GM18907 (cell line): ENCODE results near the gene THUMPD2.
A peak's percentile ranks its signal among the peaks of the same experiment; 100 is the strongest.

Experiments used
- ATAC-seq: cut with Tn5 transposase; IDR thresholded peaks from one replicate; pipeline ENCODE4 v1.9.1; 2021; ENCODE audit warnings: mild to moderate bottlenecking, moderate library complexity; ENCODE audit not compliant: unreplicated experiment

Gene THUMPD2

DNA sequence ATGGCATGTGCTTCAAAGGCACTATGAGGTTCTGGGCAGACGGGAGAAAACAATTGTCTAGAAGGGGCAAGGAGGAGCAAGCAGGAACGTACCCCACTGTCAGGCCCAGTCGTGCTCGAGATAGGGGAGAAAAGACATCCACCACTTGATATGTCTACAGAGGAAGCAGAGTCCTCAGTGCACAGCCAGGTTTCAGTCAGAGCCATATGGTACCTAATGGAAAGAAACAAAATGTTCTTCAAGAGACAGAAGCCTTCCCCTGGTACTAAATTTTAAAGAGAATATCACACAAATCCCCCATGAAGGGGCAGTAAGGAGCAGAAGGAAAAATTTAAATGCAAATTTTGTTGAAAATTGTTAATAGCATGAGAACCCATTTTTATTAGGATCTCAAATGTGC, 21.9 kb downstream of the THUMPD2 start:
- no peak for ATAC-seq

DNA sequence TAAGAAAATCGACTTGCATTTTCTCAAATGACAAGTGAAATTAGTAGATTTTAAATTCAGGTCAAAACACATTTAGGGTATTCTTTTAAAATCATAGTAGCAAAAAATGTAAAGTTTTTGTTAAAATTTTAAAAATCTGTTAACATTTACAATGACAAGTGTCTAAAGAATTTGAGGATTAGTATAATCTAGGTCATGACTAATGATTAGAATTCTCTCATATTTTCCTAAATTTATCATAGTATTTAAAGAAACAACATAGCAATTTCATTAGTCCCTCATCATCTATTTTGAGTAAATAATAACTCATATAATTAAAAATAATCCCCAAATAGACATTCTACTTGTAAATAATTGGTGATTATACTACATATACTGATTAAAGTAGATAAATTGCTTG, 23.6 kb downstream of the THUMPD2 start:
- no peak for ATAC-seq

DNA sequence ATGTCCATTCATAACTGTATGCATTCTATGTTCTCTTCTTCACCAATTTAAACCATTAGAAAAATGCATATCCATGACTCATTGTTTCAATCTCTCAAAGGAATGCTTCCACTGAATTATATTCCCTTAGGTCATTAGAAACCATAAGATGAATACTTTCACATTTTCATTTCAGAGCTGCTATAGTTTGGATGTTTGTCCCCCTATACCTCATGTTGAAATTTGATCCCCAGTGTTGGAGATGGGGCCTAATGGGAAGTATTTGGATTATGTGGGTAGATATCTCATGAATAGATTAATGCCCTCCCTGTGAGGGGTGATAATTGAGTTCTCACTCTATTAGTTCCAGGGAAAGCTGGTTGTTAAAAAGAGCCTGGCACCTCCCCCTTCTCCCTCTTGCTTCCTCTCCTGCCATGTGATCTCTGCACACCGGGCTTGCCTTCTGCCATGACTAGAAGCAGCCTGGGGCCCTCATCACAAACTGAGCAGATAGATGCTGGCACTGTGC, 35.7 kb downstream of the THUMPD2 start:
- no peak for ATAC-seq

DNA sequence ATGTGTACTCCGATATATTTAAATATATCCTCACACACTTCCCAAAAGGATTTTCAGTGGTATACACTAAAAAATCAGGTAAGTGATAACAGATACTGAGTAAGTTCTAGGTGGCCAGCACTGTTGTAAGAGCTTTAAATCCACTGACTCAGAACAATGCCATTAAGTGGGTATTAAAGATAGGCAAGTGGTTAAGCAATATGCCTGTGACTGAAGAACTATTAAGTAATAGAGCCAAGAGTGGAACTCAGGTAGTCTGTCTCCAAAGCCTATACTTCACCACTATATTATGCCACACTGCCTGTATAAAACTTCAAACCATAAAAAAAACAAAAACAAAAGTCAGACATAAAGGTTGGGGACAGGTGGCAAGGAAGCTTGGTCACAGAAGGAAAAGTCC, 37.2 kb downstream of the THUMPD2 start:
- ATAC-seq, result no peak

DNA sequence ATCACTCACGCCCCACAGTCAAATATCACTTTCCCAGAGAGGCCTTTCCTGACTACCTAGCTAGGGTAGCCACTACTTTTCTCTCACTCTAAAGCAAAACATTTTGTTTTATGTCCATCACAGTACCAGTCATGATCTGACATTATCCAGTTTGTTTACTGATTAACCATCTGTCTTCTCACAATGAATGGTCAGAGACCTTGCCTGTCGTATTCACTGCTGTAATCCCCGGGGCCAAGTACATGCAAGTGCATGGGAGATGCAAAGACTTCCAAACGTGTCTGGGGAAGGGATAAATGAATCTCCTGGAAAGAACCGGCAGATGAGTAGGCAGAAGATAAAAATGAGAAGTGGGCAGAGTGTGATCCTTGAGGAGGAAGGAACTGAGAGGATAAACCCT, 39.7 kb downstream of the THUMPD2 start:
- no peak for ATAC-seq

DNA sequence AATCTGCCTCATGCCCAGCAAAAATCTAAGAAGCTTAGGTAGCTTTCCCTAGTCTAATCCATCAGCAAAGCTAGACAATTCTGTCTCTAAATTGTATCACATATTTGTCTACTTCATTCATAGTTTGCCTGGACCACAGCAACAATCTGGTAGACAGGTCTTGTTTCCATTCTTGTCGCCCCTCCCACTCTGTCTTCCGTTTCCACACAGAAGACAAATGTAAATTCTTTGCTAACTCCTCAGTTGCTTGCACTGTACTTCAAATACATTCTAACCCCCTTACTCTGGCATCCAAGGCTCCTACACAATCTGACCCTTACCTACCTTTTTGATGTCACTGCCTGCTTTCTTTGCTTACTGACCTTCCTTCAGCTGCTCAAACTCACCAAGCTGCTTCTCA, 40.1 kb downstream of the THUMPD2 start:
- no peak for ATAC-seq

DNA sequence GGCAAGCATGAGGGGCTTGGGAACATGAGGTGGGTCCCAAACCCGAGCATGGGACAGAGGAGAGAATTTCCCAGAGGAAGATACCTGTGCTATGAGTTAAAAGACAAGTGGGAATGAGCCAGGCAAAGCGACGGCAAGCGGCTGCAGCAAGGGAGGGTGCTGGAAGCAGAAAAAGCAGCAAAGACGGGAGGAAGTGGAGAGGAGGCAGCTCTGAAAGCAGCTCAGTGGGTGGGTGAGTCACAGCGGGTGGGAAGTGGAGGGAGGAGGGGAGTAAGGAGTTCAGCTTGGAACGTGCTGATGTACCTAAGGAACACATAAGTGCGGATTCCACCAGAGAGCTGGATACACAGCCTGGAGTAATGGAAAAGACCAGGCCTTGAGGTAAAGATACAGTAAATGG, 41.4 kb downstream of the THUMPD2 start:
- ATAC-seq, result no peak

DNA sequence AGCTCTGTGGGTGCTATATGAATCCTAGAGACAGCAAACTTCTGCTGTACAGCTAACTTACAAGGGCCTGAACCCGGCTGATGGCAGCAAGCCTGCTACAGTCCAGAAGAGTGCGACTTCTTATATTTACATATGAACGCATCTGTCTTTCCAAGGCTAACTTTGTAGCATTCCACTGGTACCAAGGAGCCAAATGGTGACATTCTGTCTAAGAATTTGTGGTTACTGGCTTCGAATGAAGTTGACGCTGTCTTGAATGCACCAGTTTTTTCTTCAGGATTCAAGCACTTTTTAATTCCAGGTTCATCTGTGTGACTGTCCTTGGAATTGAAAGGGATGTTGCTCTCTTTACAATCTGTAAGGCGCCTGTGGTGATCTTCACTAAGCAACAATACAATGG, 42.4 kb downstream of the THUMPD2 start:
- no peak for ATAC-seq

DNA sequence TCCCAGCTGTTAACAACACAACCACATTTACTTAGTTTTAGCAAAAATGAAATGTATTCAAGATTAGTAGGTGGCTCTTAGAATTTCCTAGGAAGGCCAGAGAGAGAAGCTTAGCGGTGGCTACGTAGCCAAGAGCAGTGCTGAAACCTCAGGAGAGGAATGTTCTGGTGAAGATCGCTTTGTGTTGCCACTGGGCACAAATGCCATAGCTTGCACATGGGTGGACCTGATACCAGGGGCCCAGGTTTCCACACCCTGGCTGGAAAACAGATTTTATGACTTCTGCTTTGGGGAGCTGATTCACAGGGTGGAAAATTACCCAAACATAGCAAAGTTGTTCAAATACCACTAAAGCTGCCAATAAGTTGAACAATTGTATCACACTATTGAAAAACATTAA, 43.4 kb downstream of the THUMPD2 start:
- ATAC-seq, result no peak

DNA sequence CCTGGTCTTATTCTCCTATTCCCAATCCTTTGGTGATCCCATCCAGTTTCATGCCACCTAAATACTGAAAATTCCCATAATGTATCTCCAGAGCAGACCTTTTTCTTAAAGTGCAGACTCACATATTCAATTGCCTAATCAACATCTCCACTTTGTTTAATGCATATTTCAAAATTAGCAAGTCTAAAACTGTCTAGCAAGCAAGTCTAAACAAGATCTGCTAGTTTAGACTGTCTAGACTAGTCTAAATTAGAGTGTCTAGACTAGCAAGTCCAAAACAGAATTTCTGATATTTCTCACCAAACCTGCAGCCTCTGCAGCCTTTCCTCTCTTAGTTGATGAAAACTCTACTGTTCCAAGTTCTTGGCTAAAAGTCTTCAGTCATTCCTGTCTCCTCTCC, 44.6 kb downstream of the THUMPD2 start:
- ATAC-seq, result no peak

DNA sequence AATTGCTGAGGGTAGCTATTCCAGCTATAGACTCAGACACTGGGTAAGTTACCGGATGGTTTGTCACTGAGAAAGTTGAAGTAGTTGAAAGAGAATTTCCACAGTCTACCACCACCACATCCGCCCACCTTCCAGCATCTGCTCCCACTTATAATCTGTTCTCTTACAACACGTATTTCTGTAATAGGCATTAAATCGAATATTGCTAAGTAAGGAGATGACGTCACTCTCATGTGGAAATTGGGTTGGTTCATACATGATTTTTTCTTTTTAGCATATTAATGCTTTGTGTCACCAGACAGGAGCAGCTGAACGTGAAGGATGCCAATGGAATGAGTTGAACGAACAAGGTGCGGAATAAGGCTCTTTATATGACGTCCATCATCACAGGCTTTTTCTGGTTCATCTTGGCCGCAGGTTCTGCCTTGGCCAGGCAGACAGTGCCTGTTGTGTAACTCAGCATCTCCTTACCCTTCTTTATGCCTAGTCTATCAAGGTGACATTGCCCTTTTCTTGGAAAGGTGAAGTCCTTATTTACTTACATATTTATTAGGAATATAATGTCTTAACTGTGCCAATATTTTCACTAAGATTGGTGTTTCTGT, 45.9 kb downstream of the THUMPD2 start:
- no peak for ATAC-seq

DNA sequence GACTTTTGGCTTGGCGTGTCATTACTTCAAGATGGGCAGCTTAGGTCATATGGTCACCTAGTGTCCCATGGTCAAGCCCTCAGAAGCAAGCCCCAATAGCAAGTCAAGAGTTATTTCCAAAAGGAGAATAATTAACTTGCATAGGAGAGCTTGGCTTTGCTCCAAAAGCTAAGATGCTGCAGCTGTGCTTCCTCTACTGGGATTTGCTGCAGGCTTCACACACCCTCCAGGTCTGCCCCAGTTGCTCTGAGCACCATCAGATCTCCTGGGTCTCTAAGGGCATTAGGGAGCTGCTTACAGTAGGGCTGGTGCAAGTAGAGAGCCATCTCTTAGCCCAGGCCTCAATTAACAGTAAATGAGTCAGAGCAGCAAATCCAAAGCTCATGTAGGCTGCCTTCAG, 46.6 kb downstream of the THUMPD2 start:
- ATAC-seq, result no peak

DNA sequence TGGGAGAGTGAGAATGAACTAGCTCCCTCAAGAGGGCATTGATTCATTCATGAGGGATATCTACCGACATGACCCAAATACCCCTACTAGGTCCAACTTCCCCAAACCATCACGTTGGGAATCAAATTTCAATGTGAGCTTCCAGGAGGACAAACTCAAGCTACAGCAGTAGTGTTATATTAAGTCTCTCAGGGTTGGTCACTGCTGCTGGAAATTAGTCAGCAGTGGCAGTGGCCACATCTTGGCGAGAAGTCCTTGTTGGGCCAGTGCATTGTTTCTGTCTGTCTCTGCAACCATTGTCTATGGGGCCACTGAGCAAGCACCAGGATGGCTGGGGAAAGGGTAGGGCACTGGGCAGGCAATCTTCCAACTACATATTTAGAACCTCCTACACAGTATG, 47.5 kb downstream of the THUMPD2 start:
- ATAC-seq, result no peak

DNA sequence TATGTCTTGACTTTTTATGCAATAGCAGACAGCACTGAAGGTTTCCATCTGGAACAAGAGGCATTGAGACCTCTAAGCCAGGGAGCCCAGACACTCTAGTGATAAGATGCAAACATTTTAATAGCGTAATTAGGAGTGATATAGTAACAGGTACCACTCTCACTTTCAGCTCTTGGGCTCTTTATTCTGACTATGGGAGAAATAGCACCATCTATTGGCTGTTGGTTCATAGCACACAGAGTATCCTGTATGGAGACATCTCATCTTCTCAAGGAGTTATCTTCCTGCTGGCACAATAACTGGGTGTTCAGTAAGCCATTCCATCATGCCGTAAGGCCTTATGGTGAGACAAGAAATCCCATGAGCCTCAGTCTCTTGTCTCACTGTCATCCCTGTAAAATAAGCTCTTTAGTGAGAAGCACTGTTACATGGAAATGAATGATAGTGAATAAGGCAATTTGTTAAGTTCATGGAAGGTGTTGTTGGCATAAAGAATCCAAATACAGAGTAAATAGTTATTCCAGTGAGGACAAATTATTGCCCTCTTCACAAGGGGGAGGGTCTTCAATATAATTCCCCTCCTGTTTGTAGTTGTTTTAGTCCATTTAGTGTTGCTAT, 48.3 kb downstream of the THUMPD2 start:
- ATAC-seq, result peak; percentile 54

DNA sequence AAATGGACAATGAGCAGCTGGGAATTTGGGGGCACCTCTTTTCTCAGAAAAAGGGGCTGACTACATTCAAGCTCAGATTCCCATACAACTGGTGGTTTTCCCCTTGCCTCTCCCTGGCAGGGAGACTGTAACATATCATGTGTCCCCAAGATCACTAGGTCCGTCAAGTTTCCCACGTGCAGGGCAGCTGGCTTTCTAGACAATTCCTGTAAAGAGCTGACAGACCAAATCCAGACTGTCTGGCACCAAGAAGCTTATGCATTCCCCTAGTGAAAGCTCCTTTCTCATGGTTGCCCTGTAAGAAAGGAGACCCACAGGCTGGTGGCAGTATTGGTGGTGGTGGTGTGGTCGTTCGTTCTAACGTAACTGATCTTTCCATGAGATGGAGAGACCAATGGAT, 48.8 kb downstream of the THUMPD2 start:
- ATAC-seq, result no peak

DNA sequence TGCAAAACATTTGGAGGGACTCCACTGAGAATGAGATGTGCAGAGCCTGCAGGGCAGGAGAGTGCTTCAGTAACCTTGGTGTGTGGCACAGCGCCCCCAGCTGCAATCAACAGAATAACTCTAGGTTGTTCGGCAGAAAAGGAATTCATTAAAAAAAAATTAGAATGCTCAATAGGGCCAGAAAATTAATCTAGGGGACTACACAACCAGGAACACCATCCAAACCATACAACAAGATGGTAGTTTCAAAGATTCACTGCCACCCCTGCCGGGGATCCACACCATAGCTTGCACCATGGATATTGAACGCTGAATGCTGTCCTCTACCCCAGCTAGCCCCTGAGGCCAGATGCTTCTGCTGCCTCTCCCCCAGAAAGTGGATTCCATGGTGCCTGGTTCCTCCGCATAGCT, 50.1 kb downstream of the THUMPD2 start:
- peak; percentile 53 for ATAC-seq

DNA sequence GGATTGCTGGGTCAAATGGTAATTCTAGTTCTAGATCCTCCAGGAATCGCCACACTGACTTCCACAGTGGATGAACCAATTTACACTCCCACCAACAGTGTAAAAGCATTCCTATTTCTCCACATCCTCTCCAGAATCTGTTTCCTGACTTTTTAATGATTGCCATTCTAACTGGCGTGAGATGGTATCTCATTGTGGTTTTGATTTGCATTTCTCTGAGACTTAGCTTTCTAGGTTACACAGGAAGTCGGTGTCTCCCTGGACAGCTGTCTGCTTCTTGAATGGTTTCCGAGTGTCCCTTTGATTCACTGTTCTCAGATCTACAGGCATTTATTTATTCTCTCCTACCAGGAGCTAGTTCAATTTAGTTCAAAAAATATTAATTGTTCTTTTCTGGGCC, 51.0 kb downstream of the THUMPD2 start:
- peak; percentile 68 for ATAC-seq

DNA sequence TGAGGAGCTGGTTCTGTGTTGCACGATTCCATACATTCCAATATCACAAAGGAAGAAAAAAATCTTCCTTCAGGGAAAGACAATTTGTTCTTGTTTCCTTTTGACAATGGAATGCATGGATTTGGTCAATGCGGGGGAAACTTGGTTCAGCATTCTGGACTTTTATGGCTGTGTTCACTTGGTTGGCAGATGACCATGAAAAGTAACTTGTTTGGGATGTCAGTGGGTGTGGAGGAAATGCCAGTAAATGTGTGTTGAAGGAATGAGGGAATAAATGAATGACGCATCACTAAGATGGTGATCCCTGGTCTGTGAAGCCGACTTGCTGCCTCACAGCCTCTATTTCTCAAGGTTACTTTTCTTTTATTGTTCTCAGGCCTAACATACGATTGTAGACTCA, 53.7 kb downstream of the THUMPD2 start:
- no peak for ATAC-seq

DNA sequence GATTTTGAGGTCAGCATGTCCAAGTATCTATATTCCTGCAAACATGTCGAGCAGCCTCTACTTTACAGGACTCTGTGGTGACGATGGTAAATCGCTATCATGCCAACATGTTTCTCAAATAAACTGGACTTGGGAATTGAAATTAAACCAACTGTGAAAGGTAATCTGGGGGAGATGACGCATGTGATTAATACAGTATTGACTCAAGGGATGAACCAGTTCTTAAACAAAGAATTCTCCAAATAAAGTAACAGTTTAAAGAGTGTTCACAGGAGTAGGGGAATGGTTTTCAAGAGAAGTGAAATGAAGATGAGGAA, 54.3 kb downstream of the THUMPD2 start:
- no peak for ATAC-seq

DNA sequence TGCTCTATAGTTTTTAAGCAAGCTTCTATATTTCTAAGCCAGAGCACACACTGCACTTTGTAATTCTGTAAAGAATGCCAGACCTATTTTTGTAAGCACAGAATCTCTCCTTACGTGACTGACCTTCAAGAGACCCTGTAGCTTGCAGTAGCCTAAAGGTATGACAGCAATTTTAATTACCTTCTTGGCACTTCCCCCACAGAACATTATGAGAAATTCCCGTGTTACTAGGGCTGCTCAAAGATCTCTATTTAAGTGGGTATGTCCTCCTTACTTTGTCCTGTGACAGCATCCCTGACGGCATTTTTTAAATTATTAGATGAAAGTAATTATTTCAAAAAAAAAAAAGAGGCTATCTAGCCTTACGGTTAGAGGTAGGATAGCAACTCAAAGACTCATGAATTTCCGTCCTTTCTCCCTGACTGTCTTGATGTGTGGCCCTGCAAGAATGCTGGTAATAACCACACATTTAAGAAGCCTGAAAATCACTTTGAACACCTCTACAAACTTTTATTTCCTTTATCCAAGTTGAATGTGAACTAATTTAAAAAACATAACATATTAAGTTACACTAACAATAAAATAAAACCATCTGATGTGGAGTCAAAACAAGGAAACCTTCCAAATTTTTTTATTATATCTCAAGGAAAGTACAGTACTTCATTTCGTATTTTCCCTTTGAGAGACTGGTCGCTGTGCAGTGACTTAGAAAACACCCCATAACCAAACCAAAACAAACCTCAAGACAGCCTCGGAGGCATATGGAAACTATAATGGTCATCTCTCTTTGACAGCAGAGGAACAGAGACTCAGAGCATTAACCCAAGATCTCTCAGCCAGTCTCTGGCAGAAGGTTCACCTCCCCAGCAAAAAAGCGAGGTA, 54.9 kb downstream of the THUMPD2 start:
- no peak for ATAC-seq

DNA sequence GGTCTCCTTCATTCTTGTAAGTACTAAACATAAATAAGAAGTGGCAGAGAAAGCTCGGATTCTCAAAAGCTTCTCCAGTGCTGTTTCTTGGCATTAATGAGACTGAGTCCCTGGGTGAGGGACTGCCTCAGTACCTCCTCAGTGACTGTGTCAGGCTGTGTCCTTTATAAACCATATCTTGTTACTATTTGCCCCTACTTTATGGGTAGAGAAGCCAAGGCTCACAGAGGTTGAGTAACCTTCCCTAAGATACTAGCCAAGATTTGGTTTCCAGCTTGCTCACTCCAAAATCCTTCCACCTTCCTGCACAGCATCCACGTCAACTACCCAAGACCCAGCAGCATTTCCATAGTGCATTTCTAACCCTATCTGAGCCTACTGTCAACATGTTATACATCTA, 55.6 kb downstream of the THUMPD2 start:
- no peak for ATAC-seq

DNA sequence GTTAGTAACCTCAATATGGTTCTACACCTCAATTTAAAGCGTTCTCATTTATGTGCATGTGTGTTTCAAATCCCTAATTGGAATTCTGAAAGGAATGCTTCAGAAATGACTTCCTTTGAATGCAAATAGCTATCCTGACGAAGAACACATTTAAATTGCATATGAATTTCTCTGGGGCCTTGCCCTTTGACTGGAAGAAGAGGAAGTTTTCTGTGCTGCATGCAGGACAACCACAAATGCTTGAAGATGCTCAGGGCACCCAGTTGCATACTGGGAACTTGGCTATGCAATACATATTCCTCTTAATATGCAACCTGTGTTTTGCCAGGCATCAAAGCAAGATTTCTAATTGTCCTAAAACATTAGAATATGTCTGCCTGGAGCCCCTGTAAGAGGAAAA, 58.1 kb downstream of the THUMPD2 start:
- no peak for ATAC-seq
